Measurements from ENCODE around the gene OR10H4.
"Not testable (repeated sequence)": the region's sequence is repeated elsewhere in the genome, so short reads cannot be mapped to it uniquely, and the experiment has no call there.

The OR10H4 gene

DNA sequence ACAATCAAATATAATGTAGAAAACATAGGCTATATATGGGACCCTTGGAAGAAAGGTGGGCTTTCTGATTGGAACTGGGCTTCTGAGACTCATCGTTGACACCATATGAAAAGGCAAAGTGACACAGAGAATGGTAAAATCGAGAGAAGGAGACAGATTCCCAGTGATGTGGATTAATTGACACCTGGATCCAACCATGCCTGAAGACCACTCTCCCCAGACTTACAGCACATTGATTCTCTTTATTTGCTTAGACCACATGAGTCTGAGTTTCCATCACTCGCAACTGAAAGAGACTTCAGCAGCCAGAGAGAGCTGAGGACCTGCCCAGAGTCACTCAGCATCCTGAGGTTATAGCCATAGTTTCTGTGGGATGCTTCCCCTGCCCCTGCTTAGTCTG lies 20.5 kb upstream of the OR10H4 start:
- DNase-seq: no peak

DNA sequence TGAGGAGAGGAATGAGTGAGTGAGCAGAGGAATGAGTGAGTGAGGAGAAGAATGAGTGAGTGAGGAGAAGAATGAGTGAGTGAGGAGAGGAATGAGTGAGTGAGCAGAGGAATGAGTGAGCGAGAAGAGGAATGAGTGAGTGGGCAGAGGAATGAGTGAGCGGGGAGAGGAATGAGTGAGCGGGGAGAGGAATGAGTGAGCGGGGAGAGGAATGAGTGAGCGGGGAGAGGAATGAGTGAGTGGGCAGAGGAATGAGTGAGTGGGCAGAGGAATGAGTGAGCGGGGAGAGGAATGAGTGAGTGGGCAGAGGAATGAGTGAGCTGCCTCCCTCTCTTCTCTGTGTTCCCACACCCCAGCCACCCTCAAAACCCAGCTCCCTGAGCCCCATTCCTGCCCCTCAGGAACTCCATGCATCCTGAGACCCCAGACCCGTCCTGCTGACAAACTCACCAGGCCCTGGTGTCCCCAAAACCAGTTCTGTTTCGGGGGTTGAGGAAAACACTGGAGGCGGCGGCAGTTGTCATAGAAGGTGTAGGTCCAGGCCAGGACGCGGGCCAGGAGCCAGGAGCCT lies 15.0 kb upstream of the OR10H4 start:
- DNase-seq: not testable (repeated sequence)

More for the DNA sequence above, 20.5 kb upstream of the OR10H4 start:
- TF ChIP-seq GATA1 (IDR thresholded peaks at IDR 0.05; ENCODE audit: low read depth, low read length): no peak
- no peak for TF ChIP-seq POLR2A (IDR thresholded peaks at IDR 0.05; ENCODE audit: low read length)

DNA sequence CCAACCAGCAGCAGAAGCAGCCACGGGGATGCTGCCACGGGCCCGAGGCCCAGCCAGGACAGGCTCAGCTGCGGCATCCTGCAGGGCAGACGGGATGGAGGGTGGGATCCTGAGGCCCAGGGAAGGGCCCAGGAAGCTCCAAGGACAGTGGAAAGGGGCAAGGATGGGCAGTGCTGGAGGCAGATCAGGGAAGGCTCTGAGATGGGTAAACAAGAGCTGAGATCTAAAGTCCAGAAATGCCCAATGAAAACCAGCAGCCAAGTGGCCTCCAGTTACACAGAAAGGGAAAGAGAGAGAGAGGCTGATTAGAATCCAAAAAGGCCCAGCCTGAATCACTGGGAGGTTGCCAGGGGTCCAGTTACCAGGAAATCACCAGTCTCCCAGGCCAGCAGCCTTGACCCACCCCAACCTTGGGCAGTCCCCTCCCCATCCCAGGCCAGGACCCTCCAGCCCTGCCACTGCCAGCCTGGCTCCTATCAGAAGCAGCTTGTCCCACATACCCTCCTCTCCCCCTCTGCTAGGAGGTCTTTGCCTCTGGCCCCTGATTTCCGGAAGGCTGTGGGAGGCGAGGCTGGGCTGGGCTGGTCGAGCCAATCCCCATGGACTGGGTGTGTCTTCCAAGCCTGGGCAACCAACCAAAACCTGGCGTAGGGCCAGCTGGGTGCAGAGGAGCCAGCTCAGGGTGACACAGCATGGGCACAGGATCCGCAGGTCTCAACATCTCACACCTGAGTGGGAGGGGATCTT lies 14.3 kb upstream of the OR10H4 start, which contains the start of gene CYP4F11:
CYP4F11 (minus strand) TSS at position 198 of the 747 bp plus-strand sequence; CDS start at position 77, 121 bp downstream.
- no peak for TF ChIP-seq POLR2A (IDR thresholded peaks at IDR 0.05; ENCODE audit: low read length)
- no peak for TF ChIP-seq GATA1 (IDR thresholded peaks at IDR 0.05; ENCODE audit: low read depth, low read length)
- DNase-seq: no peak

DNA sequence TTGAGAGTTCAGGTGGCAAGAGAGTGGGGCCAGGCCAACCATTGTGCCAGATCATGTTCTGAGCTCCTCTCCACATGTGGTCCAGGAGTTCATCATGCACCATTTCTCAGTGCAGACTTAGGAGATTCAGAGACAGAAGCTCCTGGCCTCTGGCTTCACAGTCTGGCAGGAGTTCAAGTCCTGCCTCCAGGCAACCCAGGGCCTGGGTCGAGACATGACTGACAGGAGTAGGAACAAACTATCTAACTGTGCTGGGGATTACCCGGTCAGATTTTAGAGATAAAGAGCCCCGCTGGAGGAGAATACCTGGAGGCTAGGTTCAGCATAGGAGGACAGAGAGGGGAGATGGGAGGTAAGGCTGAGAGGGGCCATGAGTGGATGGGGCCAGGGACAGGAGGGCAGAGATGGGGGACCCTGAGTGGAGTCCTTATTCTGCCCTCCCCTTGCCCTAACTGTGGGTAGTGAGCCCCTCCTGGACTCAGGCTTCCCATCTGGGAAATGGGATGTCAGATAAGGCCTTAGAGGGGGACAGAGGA lies 13.6 kb upstream of the OR10H4 start:
- no peak for DNase-seq
- no peak for TF ChIP-seq GATA1 (IDR thresholded peaks at IDR 0.05; ENCODE audit: low read depth, low read length)
- TF ChIP-seq POLR2A (IDR thresholded peaks at IDR 0.05; ENCODE audit: low read length): no peak

DNA sequence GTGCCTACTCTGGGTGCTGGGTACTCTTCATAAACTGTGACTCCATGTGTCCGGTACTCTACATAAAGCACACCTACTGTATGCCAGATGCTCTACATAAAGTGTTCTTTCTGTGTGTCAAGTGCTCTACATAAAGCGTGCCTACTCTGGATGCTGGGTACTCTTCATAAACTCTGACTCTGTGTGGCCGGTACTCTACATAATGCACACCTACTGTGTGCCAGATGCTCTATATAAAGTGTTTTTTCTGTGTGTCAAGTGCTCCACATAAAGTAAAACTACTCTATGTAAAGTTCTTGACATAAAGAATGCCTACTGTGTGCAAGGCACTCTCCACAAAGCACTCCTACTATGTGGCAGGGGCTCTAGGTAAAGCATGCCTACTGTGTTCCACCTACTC lies 12.6 kb upstream of the OR10H4 start:
- TF ChIP-seq GATA1 (IDR thresholded peaks at IDR 0.05; ENCODE audit: low read depth, low read length) (no peak), POLR2A (IDR thresholded peaks at IDR 0.05; ENCODE audit: low read length) (no peak)
- no peak for DNase-seq

DNA sequence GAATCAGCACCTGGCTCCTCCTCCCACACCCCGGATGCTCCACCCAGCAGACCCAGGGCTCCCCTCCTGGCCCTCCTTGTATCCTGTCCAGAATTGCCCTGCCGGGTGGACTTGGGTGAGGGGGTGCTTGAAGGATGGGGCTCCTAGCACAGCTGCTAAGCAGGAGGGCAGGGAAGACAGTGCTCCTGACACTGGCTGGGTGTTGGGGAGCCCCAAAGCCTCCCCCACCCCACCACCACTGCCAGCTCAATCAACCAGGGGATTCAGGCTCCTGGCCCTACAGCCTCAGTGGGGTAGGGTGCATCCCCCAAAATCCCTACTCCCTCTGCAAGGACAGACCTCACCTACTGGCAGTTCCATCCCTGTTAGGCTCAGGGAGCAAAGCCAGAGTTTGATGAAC lies 11.9 kb upstream of the OR10H4 start:
- TF ChIP-seq GATA1 (IDR thresholded peaks at IDR 0.05; ENCODE audit: low read depth, low read length) (no peak), POLR2A (IDR thresholded peaks at IDR 0.05; ENCODE audit: low read length) (no peak)
- DNase-seq: no peak

DNA sequence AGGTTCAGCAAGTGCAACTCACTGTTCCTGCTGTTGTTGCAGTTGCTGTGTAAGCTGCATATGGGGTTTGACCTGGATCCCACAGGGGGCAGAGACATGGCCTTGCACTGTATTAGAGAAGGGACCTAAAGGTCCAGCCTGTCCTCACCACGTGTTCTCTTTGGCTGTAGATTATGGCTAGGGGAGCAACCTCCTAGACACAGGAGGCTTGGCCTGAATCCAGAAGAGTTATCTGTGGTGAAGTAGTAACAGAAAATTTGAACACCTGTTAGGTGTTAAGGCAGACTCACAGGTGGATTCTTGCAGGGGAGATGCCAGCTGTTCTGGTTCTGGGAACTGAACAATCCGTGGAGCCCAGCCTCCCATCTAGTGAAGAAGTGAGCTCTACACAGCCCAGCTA lies 11.0 kb upstream of the OR10H4 start:
- no peak for DNase-seq
- TF ChIP-seq POLR2A (IDR thresholded peaks at IDR 0.05; ENCODE audit: low read length) (no peak), GATA1 (IDR thresholded peaks at IDR 0.05; ENCODE audit: low read depth, low read length) (no peak)

DNA sequence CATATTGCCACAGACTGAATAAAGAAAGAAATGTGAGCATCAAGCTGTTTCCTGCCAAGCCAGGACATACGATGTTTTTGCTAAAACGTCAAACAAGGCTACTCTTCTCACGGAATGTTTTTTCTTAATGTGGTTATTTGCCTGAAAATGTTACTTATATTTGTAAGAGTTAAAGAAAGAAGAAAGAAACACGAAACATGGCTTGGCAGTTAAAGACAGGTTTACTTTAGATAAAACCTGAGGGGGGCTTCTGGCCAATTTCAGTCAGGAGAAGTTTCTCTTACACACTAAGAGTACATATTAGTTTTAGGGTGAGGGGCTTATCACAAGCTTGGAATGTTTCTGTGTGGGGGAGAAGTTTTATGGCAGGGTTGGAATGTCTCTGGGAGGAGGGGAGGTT lies 4.4 kb upstream of the OR10H4 start:
- no peak for TF ChIP-seq GATA1 (IDR thresholded peaks at IDR 0.05; ENCODE audit: low read depth, low read length)
- no peak for TF ChIP-seq POLR2A (IDR thresholded peaks at IDR 0.05; ENCODE audit: low read length)
- no peak for DNase-seq

DNA sequence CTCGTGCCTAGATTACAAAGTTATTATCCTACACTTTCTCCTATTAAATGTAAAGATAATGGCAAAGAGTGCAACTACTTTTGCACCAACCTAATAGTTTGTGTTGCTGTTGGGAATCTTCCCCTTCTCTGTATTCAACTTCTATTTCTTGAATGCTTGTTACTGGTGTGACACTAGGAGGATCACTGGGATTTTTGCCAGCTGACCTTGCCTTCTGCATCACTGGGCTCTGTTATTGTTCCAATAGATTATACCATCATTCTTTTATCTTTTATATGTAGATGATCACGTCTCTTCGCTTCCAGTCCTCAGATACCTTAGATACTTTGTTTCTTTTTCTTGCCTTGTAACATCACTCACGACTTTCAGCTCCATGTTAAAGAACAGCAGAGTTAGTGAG lies 3.5 kb upstream of the OR10H4 start:
- TF ChIP-seq GATA1 (IDR thresholded peaks at IDR 0.05; ENCODE audit: low read depth, low read length) (no peak), POLR2A (IDR thresholded peaks at IDR 0.05; ENCODE audit: low read length) (no peak)
- DNase-seq: no peak

DNA sequence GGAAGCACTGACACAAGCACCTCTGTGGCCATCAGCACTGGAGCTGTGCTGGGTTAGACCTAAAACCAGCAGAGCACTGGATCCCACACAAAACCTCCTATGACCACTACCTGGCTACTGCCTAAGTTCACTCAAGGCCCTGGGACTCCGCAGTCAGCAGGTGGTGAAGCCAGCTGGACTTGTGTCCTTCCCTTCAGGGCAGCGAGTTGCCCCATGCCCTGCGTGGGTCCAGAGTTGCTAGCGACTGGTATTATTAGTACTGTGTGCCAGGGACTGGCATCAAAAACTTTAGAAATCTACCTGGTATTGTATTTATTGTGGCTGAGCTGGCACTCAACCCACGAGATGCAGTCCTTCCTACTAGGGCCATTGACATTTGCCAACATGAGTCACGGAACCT lies 6.0 kb downstream of the OR10H4 start:
- no peak for DNase-seq
- TF ChIP-seq POLR2A (IDR thresholded peaks at IDR 0.05; ENCODE audit: low read length) (no peak), GATA1 (IDR thresholded peaks at IDR 0.05; ENCODE audit: low read depth, low read length) (no peak)

DNA sequence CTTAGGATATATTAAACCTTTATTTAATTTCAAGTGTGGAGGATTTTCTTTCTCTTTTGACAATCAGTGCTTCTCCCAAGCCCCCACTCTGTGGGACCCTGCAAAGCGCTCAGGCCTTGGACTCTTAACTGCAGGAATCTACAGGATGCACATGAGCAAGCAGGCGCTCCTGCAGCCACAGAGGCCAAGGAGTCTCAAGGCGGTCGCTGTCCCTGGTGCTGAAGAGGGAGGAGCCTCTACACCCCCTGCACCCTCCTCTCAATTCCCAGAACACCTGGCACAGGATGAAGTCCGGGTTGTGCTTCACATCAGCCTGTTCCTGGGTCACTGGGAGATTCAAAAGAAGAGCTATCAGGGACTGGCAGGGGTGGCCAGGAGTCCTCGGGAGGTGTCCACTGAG lies 13.5 kb downstream of the OR10H4 start:
- DNase-seq: no peak
- no peak for TF ChIP-seq POLR2A (IDR thresholded peaks at IDR 0.05; ENCODE audit: low read length)
- TF ChIP-seq GATA1 (IDR thresholded peaks at IDR 0.05; ENCODE audit: low read depth, low read length): no peak

DNA sequence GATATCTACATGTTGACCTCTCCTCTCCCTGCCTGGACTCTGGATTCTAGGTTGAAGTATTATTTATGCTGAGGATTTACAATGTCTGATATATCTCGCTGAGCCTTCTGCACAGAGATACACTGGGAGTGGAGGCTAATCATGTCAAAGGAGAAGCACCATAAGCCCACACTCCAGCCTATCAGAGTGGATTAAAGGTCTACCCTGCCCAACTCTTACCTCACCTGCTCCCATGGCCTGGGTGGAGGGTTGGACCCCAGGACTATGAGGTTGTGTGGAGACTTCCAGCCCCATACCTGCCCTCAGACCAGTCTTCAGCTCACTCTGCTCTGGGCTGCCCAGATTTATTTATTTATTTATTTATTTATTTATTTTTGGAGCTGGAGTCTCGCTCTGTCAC lies 15.4 kb downstream of the OR10H4 start:
- DNase-seq: no peak
- no peak for TF ChIP-seq GATA1 (IDR thresholded peaks at IDR 0.05; ENCODE audit: low read depth, low read length)
- no peak for TF ChIP-seq POLR2A (IDR thresholded peaks at IDR 0.05; ENCODE audit: low read length)

DNA sequence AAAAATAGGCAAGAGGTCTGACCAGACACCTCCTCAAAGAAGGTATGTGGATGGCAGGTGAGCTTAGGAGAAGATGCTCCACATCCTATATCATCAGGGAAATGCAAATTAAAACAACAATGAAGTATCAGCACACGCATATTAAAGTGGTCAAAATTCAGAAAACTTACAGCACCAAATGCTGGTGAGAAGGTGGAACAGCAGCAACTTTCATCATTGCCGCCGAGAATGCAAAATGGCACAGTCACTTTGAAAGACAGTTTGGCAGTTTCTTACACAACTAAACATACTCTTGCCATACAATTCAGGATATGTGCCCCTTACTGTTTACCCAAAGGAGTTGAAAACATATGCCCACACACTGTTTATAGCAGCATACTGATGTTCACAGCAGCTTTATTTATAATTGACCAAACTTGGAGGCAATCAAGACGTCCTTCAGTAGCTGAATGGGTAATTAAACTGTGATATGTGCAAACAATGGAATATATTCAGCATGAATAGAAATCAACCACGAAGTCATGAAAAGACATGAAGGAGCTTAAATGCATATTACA lies 22.5 kb downstream of the OR10H4 start:
- no peak for DNase-seq

DNA sequence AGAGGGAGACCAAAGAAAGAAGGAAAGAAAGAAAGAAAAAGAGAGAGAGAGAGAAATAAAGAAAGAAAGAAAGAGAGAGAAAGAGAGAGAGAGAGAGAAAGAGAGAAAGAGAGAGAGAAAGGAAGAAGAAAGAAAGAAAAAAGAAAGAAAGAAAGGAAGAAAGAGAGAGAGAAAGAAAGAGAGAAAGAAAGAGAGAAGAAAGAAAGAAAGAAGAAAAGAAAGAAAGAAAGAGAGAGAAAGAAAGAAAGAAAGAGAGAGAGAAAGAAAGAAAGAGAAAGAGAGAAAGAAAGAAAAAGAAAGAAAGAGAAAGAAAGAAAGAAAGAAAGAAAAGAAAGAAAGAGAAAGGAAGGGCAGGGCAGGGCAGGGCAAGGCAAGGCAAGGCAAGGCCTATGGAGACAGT lies 23.2 kb downstream of the OR10H4 start:
- not testable (repeated sequence) for DNase-seq

More for the DNA sequence above, 22.5 kb downstream of the OR10H4 start:
- TF ChIP-seq GATA1 (IDR thresholded peaks at IDR 0.05; ENCODE audit: low read depth, low read length) (no peak), POLR2A (IDR thresholded peaks at IDR 0.05; ENCODE audit: low read length) (no peak)

DNA sequence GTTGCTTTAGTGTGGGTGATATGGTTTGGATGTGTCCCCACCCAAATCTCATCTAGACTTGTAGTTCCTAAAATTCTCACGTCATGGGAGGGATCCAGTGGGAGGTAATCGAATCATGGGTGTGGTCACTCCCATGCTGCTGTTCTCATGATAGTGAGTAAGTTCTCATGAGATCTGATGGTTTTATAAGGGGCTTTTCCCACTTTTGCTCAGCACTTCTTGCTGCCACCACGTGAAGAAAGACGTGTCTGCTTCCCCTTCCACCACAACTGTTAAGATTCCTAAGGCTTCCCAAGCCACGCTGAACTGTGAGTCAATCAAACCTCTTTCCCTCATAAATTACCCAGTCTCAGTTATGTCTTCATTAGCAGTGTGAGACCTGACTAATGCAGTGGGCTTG lies 26.0 kb downstream of the OR10H4 start:
- TF ChIP-seq POLR2A (IDR thresholded peaks at IDR 0.05; ENCODE audit: low read length) (no peak), GATA1 (IDR thresholded peaks at IDR 0.05; ENCODE audit: low read depth, low read length) (no peak)
- DNase-seq: no peak

Measured in erythroblast (primary cell).